GM18951 (cell line): Measurements from ENCODE around the gene CCN5.
"Not testable (repeated sequence)": the region's sequence is repeated elsewhere in the genome, so short reads cannot be mapped to it uniquely, and the experiment has no call there.

ENCODE experiments used
- POLR2A ChIP-seq: IDR thresholded peaks from 4 replicates; pipeline ENCODE4 v1.6.1; 2011; ENCODE audit warnings: mild to moderate bottlenecking; ENCODE audit not compliant: insufficient read length, insufficient read depth; ENCODE audit errors: extremely low read depth
- in situ Hi-C: fragments of 300-500 bp; cut with MboI; formaldehyde crosslinking; loops from one replicate; pipeline ENCODE4 v1.12.0; 2022; ENCODE audit warnings: low sequenced_read_pairs, mixed read lengths, inconsistent platforms; ENCODE audit not compliant: unreplicated experiment

CCN5 gene

GRCh38 chr20:44756011-44756688 is 41.0 kb downstream of the CCN5 start:
- in situ Hi-C loops, result no loop called here
- no peak for TF ChIP-seq POLR2A

GRCh38 chr20:44756956-44757355 is 41.8 kb downstream of the CCN5 start:
- TF ChIP-seq POLR2A, result no peak
- in situ Hi-C loops, result no loop called here

- no peak for TF ChIP-seq POLR2A
- in situ Hi-C loops, result no loop called here
Measured at GRCh38 chr20:44758247-44759101, 43.3 kb downstream of the CCN5 start.

GRCh38 chr20:44759595-44759994 is 44.4 kb downstream of the CCN5 start:
- in situ Hi-C loops, result no loop called here
- no peak for TF ChIP-seq POLR2A

- no peak for TF ChIP-seq POLR2A
- in situ Hi-C loops, result no loop called here
Measured at GRCh38 chr20:44761423-44761822, 46.3 kb downstream of the CCN5 start.

- TF ChIP-seq POLR2A, result no peak
Measured at GRCh38 chr20:44762466-44763140, 47.4 kb downstream of the CCN5 start.

GRCh38 chr20:44763798-44764197 is 48.6 kb downstream of the CCN5 start:
- in situ Hi-C loops, result not testable (repeated sequence)

More at GRCh38 chr20:44762466-44763140, 47.4 kb downstream of the CCN5 start:
- in situ Hi-C loops, result no loop called here

- no peak for TF ChIP-seq POLR2A
- in situ Hi-C loops, result no loop called here
Measured at GRCh38 chr20:44765091-44765490, 49.9 kb downstream of the CCN5 start.

GRCh38 chr20:44765701-44766347 is 50.7 kb downstream of the CCN5 start:
- in situ Hi-C loops, result no loop called here
- TF ChIP-seq POLR2A, result no peak

GRCh38 chr20:44768256-44768655 is 53.1 kb downstream of the CCN5 start:
- TF ChIP-seq POLR2A, result no peak
- in situ Hi-C loops, result no loop called here

GRCh38 chr20:44768854-44769480 is 53.8 kb downstream of the CCN5 start:
- in situ Hi-C loops, result no loop called here

GRCh38 chr20:44769481-44769863 is 54.3 kb downstream of the CCN5 start:
- in situ Hi-C loops, result no loop called here
- no peak for TF ChIP-seq POLR2A

More at GRCh38 chr20:44768854-44769480, 53.8 kb downstream of the CCN5 start:
- no peak for TF ChIP-seq POLR2A
